K562 (cell line): ENCODE measurements around the gene EPHB2. TPM values are rescaled to one million over a fixed set of nuclear protein-coding genes. Genes with fewer than 3 reads are reported as not detected.

Source experiments
- CTBP1 ChIP-seq: fragments of 450-650 bp; IDR thresholded peaks from 2 replicates; pipeline ENCODE4 v1.6.1; 2016; ENCODE audit warnings: borderline replicate concordance
- FOXJ3 ChIP-seq: sonication (generic); formaldehyde crosslinking; IDR thresholded peaks from 2 replicates; pipeline ENCODE4 v1.4.0; 2020; ENCODE audit warnings: mild to moderate bottlenecking, missing genetic modification reagents
- POLR2G ChIP-seq: fragments of 200-400 bp; formaldehyde crosslinking; IDR thresholded peaks from 2 replicates; pipeline ENCODE4 v1.6.1; 2017; ENCODE audit warnings: low read depth, mild to moderate bottlenecking, antibody characterized with exemption, low read length, moderate library complexity
- TFAM ChIP-seq: fragments of 250-450 bp; sonication (Bioruptor Pico); conservative IDR thresholded peaks from 2 replicates; pipeline ENCODE4 v1.5.0; 2021; ENCODE audit warnings: mild to moderate bottlenecking, moderate library complexity
- YBX1 ChIP-seq: fragments of 450-650 bp; IDR thresholded peaks from 2 replicates; pipeline ENCODE4 v1.7.1; 2016; ENCODE audit warnings: mild to moderate bottlenecking
- ZNF318 ChIP-seq, 2 experiments: fragments of 450-650 bp; IDR thresholded peaks; 2 replicates each; pipeline ENCODE4 v1.6.1; 2016; ENCODE audit warnings: mild to moderate bottlenecking in 2 of 2, borderline replicate concordance in 1 of 2, low read depth in 1 of 2, moderate library complexity in 1 of 2
- polyA plus RNA-seq, 8 experiments: library from polyadenylated mRNA; depleted of rRNA in 4 of 8; stranded (reverse) in 5 of 8; unstranded in 3 of 8; fragments of >200 nt; fragmentation: Nextera tagmentation in 2 of 8; fragmentation: Illumina TruSeq in 1 of 8; extraction: Ambion mirVana in 2 of 8; extraction: Trizol in 1 of 8; gene quantifications; 2 replicates each; pipeline versions ENCODE4 v1.2.1 to v1.2.3, GENCODE V29; 2011 to 2014; ENCODE audit warnings: inconsistent platforms in 1 of 8, missing spikeins in 1 of 8
- total RNA-seq, 7 experiments: library from RNA; depleted of rRNA in 6 of 7; stranded (reverse); fragments of >200 nt in 6 of 7; fragmentation: Illumina TruSeq in 2 of 7; extraction: Trizol in 2 of 7; gene quantifications; 2 replicates each; pipeline versions ENCODE4 v1.2.1 to v1.2.3, GENCODE V29; 2011 to 2021; ENCODE audit warnings: low replicate concordance in 1 of 7

Gene EPHB2
- total and polyA plus RNA-seq, 9 of the 15 experiments (the other 6 are each of a cell fraction or from before 2014, with no cell fraction given): not detected

DNA sequence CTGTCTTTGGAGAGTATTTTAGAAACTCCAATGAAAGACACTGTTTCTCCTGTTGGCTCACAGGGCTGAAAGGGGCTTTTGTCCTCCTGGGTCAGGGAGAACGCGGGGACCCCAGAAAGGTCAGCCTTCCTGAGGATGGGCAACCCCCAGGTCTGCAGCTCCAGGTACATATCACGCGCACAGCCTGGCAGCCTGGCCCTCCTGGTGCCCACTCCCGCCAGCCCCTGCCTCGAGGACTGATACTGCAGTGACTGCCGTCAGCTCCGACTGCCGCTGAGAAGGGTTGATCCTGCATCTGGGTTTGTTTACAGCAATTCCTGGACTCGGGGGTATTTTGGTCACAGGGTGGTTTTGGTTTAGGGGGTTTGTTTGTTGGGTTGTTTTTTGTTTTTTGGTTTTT is 203.5 kb downstream of the EPHB2 start (continued):
- no peak for TF ChIP-seq TFAM
- TF ChIP-seq ZNF318 (IDR thresholded peaks at IDR 0.05; ENCODE audit: borderline replicate concordance in 1 of 2, low read depth in 1 of 2): no peak
- no peak for TF ChIP-seq POLR2G
- no peak for TF ChIP-seq CTBP1
- TF ChIP-seq FOXJ3 (CRISPR knock-in tag): no peak
- no peak for TF ChIP-seq YBX1
